Esophagus muscularis mucosa (tissue), 4 donors: ENCODE measurements around the gene KMT2A. TPM values are rescaled to one million over a fixed set of nuclear protein-coding genes. Genes with fewer than 3 reads are reported as not detected.
"Not testable (repeated sequence)": the region's sequence is repeated elsewhere in the genome, so short reads cannot be mapped to it uniquely, and the experiment has no call there.

Source experiments
- DNase-seq: peaks from one replicate; pipeline ENCODE4 v3.0.0-alpha.2; 2017; ENCODE audit errors: extremely low spot score
- H3K27ac ChIP-seq, 4 donors: fragments of 200-600 bp; sonication (generic); replicated peaks in 1 of 4; 1 replicate in 3 of 4; 2 replicates in 1 of 4; pipeline ENCODE4 v1.5.1; 2016 to 2019; ENCODE audit warnings: mild to moderate bottlenecking in 1 of 4
- H3K27me3 ChIP-seq, 4 donors: fragments of 200-600 bp; sonication (generic); one replicate each; pipeline versions ENCODE4 v1.5.1 to v1.6.0; 2016 to 2019
- H3K36me3 ChIP-seq, 4 donors: fragments of 200-600 bp; sonication (generic); one replicate each; pipeline ENCODE4 v1.5.1; 2016 to 2019
- H3K4me1 ChIP-seq, 4 donors: fragments of 200-600 bp; sonication (generic); one replicate each; pipeline ENCODE4 v1.5.1; 2016 to 2019
- H3K4me3 ChIP-seq, 4 donors: fragments of 200-600 bp; sonication (generic); 1 replicate in 2 of 4; 2 replicates in 2 of 4; pipeline ENCODE4 v1.5.1; 2016 to 2019; ENCODE audit warnings: mild to moderate bottlenecking in 4 of 4, moderate library complexity in 1 of 4
- H3K9me3 ChIP-seq, 4 donors: fragments of 200-600 bp; sonication (generic); 1 replicate in 3 of 4; 2 replicates in 1 of 4; pipeline ENCODE4 v1.5.1; 2016 to 2019
- EP300 ChIP-seq: sonication (generic); formaldehyde crosslinking; IDR thresholded peaks from one replicate; pipeline ENCODE4 v1.6.1; 2017; ENCODE audit warnings: antibody characterized with exemption
- POLR2A ChIP-seq: fragments of 450-650 bp; IDR thresholded peaks from one replicate; pipeline ENCODE4 v1.6.1; 2017; ENCODE audit warnings: antibody characterized with exemption, moderate library complexity, mild to moderate bottlenecking, low read depth
- POLR2AphosphoS5 ChIP-seq, 2 donors: sonication (generic); formaldehyde crosslinking; IDR thresholded peaks; one replicate each; pipeline ENCODE4 v1.6.1; 2017; ENCODE audit warnings: antibody characterized with exemption in 2 of 2
- WGBS: methylation state at CpG from one replicate; pipeline ENCODE4 v1.1.5; 2018; 5-methylcytosine and 5-hydroxymethylcytosine counted together
- intact Hi-C: fragments of 100-400 bp; cut with DNase I; formaldehyde crosslinking; loops from one replicate; pipeline ENCODE4 v1.15.1; 2023
- total RNA-seq, 4 donors: library from RNA; depleted of rRNA; stranded (reverse); fragments of >200 nt; gene quantifications; one replicate each; pipeline versions ENCODE4 v1.1.0 to v1.2.1, GENCODE V29; 2016
- TF ChIP-seq, protein P1 (sequence below), 3 experiments: fragments of 200-600 bp in 2 of 3; fragments of 450-650 bp in 1 of 3; sonication (generic) in 2 of 3; IDR thresholded peaks; one replicate each; pipeline ENCODE4 v1.5.1; 2017 to 2019; ENCODE audit warnings: antibody characterized with exemption in 3 of 3, mild to moderate bottlenecking in 2 of 3, moderate library complexity in 1 of 3

Gene KMT2A
- total RNA-seq, 4 donors from 2014 or later, result 61.0 to 68.7 (median 62.1) TPM

DNA sequence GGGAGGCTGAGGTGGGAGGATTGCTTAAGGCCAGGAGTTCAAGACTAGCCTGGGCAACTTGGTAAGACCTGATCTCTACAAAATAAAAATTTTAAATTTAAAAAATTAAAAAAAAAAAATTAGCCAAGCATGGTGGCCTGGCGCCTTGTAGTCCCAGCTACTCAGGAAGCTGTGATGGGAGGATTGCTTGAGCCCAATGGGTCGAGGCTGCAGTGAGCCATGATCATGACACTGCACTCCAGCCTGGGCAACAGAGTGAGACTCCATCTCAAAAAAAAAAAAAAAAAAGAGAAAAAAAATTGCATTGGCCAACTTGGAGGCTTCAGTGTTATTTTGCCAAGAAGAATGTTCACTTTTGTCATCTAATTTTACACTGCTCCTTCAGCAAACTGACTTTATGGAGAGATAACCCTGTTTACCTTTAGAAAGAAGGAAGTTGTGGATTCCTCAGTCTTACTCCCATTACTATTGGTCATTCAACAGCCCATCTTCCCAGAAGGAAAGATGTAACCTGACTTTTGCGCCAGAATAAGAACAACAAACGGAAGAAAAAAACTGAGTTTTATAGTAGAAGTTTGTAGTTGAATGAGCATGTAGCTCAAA lies 13.1 kb downstream of the KMT2A start:
- Histone ChIP-seq H3K4me1 (peaks cover 0 to 44% (median 30%) of the 10 kb centered on the region in 4 donors), H3K4me3 (no peak overlapping the region)
- intact Hi-C loops, result no loop called here

DNA sequence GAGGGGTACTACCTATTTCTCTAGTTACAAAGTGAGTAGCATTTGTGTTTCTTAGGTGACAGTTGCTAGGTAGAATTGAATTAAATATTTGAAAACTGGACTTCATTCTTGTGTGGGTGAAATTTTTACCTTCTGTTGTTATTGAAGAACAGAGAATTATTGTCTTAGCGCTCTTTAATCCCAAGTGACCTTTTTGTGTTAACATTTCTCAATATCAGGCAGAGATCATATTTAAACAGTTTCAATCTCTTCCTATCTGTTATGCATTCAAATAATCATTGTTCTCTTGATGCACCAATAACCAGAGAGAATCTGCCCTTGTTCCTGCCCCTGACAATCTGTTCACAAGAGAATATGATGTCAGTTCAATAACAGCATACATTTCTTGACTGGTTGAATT lies 14.2 kb downstream of the KMT2A start:
- Histone ChIP-seq H3K27me3 (no peaks in the 10 kb centered on the region), H3K4me3 (no peak overlapping the region), H3K9me3 (no peaks in the 10 kb centered on the region), H3K4me1 (peaks cover 0 to 44% (median 25%) of the 10 kb centered on the region in 4 donors), H3K36me3 (peaks cover 0 to 5% (median 0%) of the 10 kb centered on the region in 4 donors), H3K27ac (no peak overlapping the region)
- WGBS, result 91% methylated on average over 1 of the region's 1 CpG
- DNase-seq, result no peak
- intact Hi-C loops, result no loop called here
- TF ChIP-seq POLR2A (no peak), POLR2AphosphoS5 (IDR thresholded peaks at IDR 0.05) (no peak), EP300 (no peak)
- TF ChIP-seq, protein P1, sequence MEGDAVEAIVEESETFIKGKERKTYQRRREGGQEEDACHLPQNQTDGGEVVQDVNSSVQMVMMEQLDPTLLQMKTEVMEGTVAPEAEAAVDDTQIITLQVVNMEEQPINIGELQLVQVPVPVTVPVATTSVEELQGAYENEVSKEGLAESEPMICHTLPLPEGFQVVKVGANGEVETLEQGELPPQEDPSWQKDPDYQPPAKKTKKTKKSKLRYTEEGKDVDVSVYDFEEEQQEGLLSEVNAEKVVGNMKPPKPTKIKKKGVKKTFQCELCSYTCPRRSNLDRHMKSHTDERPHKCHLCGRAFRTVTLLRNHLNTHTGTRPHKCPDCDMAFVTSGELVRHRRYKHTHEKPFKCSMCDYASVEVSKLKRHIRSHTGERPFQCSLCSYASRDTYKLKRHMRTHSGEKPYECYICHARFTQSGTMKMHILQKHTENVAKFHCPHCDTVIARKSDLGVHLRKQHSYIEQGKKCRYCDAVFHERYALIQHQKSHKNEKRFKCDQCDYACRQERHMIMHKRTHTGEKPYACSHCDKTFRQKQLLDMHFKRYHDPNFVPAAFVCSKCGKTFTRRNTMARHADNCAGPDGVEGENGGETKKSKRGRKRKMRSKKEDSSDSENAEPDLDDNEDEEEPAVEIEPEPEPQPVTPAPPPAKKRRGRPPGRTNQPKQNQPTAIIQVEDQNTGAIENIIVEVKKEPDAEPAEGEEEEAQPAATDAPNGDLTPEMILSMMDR (IDR thresholded peaks at IDR 0.05), result no peak

More for the DNA sequence above, 13.1 kb downstream of the KMT2A start:
- Histone ChIP-seq H3K36me3 (peaks cover 0 to 5% (median 0%) of the 10 kb centered on the region in 4 donors), H3K27me3 (no peaks in the 10 kb centered on the region), H3K27ac (no peak overlapping the region), H3K9me3 (no peaks in the 10 kb centered on the region)
- no peak for DNase-seq
- WGBS, result 73% methylated on average over 4 of the region's 4 CpGs
- TF ChIP-seq POLR2AphosphoS5 (IDR thresholded peaks at IDR 0.05) (no peak), POLR2A (no peak), EP300 (no peak)
- TF ChIP-seq, protein P1 (IDR thresholded peaks at IDR 0.05), result no peak

DNA sequence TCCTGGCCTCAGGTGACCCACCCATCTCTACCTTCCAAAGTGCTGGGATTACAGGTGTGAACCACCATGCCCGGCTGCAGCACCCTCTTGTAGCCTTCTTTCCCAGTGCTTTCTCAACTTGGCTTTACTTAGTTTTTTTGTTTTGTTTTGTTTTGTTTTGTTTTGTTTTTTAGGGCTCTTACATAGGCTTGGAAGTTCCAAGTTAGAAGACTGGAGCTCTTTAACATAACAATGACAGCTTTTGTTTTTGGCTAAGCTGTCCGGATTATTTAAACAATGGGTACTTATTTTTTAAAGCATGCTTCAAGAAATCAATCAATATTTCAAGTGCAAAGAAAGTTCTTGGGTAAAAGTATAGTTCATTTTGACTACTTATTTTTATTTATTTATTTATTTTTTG lies 25.9 kb downstream of the KMT2A start:
- no peak overlapping the region for H3K27ac ChIP-seq
- H3K4me1 ChIP-seq, result peaks cover 0 to 29% (median 12%) of the 10 kb centered on the region in 4 donors
- H3K9me3 ChIP-seq, result no peaks in the 10 kb centered on the region
- no peak for DNase-seq
- TF ChIP-seq POLR2A (no peak), POLR2AphosphoS5 (IDR thresholded peaks at IDR 0.05) (no peak), EP300 (no peak)
- TF ChIP-seq, protein P1 (IDR thresholded peaks at IDR 0.05), result no peak
- H3K27me3 ChIP-seq, result no peaks in the 10 kb centered on the region
- H3K36me3 ChIP-seq, result no peaks in the 10 kb centered on the region
- intact Hi-C loops, result no loop called here
- WGBS, result 74% methylated on average over 2 of the region's 2 CpGs
- H3K4me3 ChIP-seq, result no peak overlapping the region

DNA sequence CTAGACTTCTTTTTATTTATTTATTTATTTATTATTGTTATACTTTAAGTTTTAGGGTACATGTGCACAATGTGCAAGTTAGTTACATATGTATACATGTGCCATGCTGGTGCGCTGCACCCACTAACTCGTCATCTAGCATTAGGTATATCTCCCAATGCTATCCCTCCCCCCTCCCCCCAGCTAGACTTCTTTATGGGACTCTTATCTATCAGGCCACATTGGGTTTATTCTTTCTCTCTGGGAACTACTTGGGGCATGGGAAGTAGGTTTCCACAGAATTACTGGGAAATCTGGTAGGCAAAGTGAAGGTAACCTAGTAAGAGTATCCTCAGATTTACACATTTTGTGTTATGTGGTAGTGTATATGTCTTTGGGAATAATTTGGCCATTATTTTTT lies 32.7 kb downstream of the KMT2A start:
- WGBS, result 100% methylated on average over 2 of the region's 2 CpGs
- H3K4me3 ChIP-seq, H3K9me3 ChIP-seq, intact Hi-C loops, H3K4me1 ChIP-seq, DNase-seq, H3K27ac ChIP-seq, H3K27me3 ChIP-seq: not testable (repeated sequence)
- peaks cover 13 to 34% (median 22%) of the 10 kb centered on the region in 4 donors for H3K36me3 ChIP-seq

DNA sequence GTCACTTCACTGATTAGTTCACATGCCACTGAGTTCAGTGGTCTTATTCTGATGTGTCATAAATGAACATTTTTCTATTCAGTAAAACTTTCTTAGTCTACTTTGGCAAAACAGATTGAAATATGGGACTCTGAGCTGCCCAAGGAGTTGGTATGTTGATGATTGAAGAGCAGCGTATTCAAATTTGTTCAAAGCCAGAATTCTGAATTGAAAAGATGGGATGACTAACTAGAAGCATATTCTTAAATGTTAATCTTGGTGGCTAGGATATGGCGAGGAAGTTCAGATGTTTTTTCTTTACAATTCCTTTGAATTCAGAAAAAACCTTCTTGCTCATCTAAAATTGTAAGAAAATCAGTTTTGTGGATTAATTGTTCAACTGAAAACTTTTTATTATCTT lies 34.7 kb downstream of the KMT2A start:
- WGBS, result 95% methylated on average over 2 of the region's 2 CpGs
- no peak for DNase-seq
- peaks cover 0 to 6% (median 3%) of the 10 kb centered on the region in 4 donors for H3K4me1 ChIP-seq
- no peaks in the 10 kb centered on the region for H3K9me3 ChIP-seq
- no peaks in the 10 kb centered on the region for H3K27me3 ChIP-seq
- peaks cover 13 to 49% (median 25%) of the 10 kb centered on the region in 4 donors for H3K36me3 ChIP-seq
- no peak for TF ChIP-seq POLR2AphosphoS5 (IDR thresholded peaks at IDR 0.05)
- TF ChIP-seq EP300, result no peak
- TF ChIP-seq, protein P1 (IDR thresholded peaks at IDR 0.05), result no peak
- no peak for TF ChIP-seq POLR2A
- no peak overlapping the region for H3K27ac ChIP-seq
- H3K4me3 ChIP-seq, result no peak overlapping the region
- intact Hi-C loops, result no loop called here
